Neural progenitor cell (in vitro differentiated cells): ENCODE measurements around the gene RNF7.

Source experiments
- EZH2 ChIP-seq: fragments of 200-600 bp; sonication (generic); IDR thresholded peaks from 2 replicates; pipeline ENCODE4 v1.6.1; 2017; ENCODE audit warnings: antibody characterized with exemption, mild to moderate bottlenecking, moderate library complexity
- EZH2phosphoT487 ChIP-seq: fragments of 200-600 bp; sonication (generic); IDR thresholded peaks from 2 replicates; pipeline ENCODE4 v1.6.1; 2017; ENCODE audit warnings: antibody characterized with exemption
- TF ChIP-seq, protein P1 (sequence below): fragments of 200-600 bp; sonication (generic); IDR thresholded peaks from 2 replicates; pipeline ENCODE4 v1.5.1; 2017; ENCODE audit warnings: antibody characterized with exemption, mild to moderate bottlenecking

DNA sequence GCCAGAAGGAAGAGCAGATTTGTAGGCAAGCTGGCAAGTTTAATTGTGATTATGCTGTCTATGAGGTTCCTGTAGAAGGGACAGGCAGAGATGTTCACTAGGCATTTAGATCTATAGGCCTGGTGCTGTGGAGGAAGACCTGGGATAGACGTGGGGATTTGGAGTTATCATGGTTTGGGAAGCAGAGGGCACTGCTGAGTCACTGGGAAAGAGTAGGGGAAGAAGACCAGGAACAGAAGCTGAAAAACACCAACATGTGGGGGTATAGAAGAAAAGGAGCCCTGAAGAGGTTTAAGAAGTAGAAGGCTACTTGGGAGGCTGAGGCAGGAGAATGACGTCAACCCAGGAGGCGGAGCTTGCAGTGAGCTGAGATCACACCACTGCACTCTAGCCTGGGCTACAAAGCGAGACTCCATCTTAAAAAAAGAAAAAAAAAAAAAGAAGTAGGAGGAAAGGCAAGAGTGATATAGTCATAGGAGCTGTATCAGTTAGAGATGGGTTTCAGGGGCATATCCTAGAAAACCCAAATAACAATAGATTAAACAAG, 44.4 kb downstream of the RNF7 start:
- TF ChIP-seq, protein P1, sequence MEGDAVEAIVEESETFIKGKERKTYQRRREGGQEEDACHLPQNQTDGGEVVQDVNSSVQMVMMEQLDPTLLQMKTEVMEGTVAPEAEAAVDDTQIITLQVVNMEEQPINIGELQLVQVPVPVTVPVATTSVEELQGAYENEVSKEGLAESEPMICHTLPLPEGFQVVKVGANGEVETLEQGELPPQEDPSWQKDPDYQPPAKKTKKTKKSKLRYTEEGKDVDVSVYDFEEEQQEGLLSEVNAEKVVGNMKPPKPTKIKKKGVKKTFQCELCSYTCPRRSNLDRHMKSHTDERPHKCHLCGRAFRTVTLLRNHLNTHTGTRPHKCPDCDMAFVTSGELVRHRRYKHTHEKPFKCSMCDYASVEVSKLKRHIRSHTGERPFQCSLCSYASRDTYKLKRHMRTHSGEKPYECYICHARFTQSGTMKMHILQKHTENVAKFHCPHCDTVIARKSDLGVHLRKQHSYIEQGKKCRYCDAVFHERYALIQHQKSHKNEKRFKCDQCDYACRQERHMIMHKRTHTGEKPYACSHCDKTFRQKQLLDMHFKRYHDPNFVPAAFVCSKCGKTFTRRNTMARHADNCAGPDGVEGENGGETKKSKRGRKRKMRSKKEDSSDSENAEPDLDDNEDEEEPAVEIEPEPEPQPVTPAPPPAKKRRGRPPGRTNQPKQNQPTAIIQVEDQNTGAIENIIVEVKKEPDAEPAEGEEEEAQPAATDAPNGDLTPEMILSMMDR = no peak
- no peak for TF ChIP-seq EZH2
- no peak for TF ChIP-seq EZH2phosphoT487
